IMR-90 (cell line): Measurements from ENCODE around the gene TRPM4. TPM values are rescaled to one million over a fixed set of nuclear protein-coding genes. Genes with fewer than 3 reads are reported as not detected.

Source experiments
- ATAC-seq: fragments of 200-7000 bp; cut with Tn5 transposase; 2 replicates; pipeline ENCODE4 v1.9.1; 2020; ENCODE audit warnings: low read depth, mild to moderate bottlenecking, moderate library complexity
- BruUV-seq: library from RNA; stranded (reverse); fragments of 400-500 nt; replicated peaks from 2 replicates; lab custom pipeline; 2021; lab: Mats Ljungman, UMichigan
- CTCF ChIA-PET: fragments of 300-600 bp; formaldehyde crosslinking; extraction: SDS; loops from one replicate; lab custom pipeline; 2021; ENCODE audit warnings: antibody characterized with exemption; lab: Yijun Ruan, JAX
- POLR2A ChIA-PET: fragments of 300-600 bp; sonication (Branson Sonifier 250); formaldehyde crosslinking; loops from one replicate; lab custom pipeline; 2022; ENCODE audit warnings: antibody characterized with exemption; ENCODE audit not compliant: unreplicated experiment; lab: Charles Lee
- DNase-seq: peaks from one replicate; pipeline ENCODE4 v3.0.0; 2013
- H2AFZ ChIP-seq: replicated peaks from 2 replicates; pipeline ENCODE3; 2013; ENCODE audit warnings: low read length, mild to moderate bottlenecking; ENCODE audit not compliant: poor library complexity
- H2AK5ac ChIP-seq: 2 replicates; pipeline ENCODE4 v1.6.1; 2013; ENCODE audit warnings: low read depth, low read length, inconsistent platforms
- H2AK9ac ChIP-seq: replicated peaks from 2 replicates; pipeline ENCODE3; 2013; ENCODE audit warnings: mild to moderate bottlenecking, low read depth, low read length, moderate library complexity; ENCODE audit not compliant: poor library complexity
- H2BK120ac ChIP-seq: 2 replicates; pipeline ENCODE4 v1.6.1; 2013; ENCODE audit warnings: low read depth, low read length, inconsistent platforms
- H2BK15ac ChIP-seq: 3 replicates; pipeline ENCODE4 v1.6.1; 2013; ENCODE audit warnings: low read depth, low read length, inconsistent platforms
- H2BK20ac ChIP-seq: 2 replicates; pipeline ENCODE4 v1.6.1; 2013; ENCODE audit warnings: low read depth, mild to moderate bottlenecking, inconsistent platforms, low read length, moderate library complexity
- H2BK5ac ChIP-seq: 2 replicates; pipeline ENCODE4 v1.6.1; 2013; ENCODE audit warnings: mild to moderate bottlenecking, low read depth, low read length, inconsistent platforms; ENCODE audit not compliant: poor library complexity, severe bottlenecking
- H3K14ac ChIP-seq: replicated peaks from 2 replicates; pipeline ENCODE4 v1.6.1; 2013; ENCODE audit warnings: low read depth, low read length, inconsistent platforms
- H3K18ac ChIP-seq: 2 replicates; pipeline ENCODE4 v1.6.1; 2013; ENCODE audit warnings: low read depth, low read length, control low read depth
- H3K23ac ChIP-seq: 2 replicates; pipeline ENCODE4 v1.6.1; 2013; ENCODE audit warnings: low read depth, low read length, inconsistent platforms
- H3K27ac ChIP-seq: 2 replicates; pipeline ENCODE4 v1.5.1; 2013; ENCODE audit warnings: mild to moderate bottlenecking, control low read depth, low read length; ENCODE audit not compliant: insufficient read depth
- H3K27me3 ChIP-seq: 2 replicates; pipeline ENCODE4 v1.6.1; 2013; ENCODE audit warnings: low read length; ENCODE audit not compliant: control insufficient read depth, insufficient read depth
- H3K36me3 ChIP-seq: 2 replicates; pipeline ENCODE4 v1.6.1; 2013; ENCODE audit warnings: low read length, mixed read lengths; ENCODE audit not compliant: control insufficient read depth, insufficient read depth
- H3K4ac ChIP-seq: 2 replicates; pipeline ENCODE4 v1.6.1; 2013; ENCODE audit warnings: low read depth, low read length, inconsistent platforms
- H3K4me1 ChIP-seq: 2 replicates; pipeline ENCODE4 v1.6.1; 2013; ENCODE audit warnings: low read length, mixed read lengths; ENCODE audit not compliant: control insufficient read depth, insufficient read depth
- H3K4me2 ChIP-seq: 2 replicates; pipeline ENCODE4 v1.6.1; 2013; ENCODE audit warnings: low read depth, mild to moderate bottlenecking, control low read depth, low read length, moderate library complexity
- H3K4me3 ChIP-seq: 2 replicates; pipeline ENCODE4 v1.5.1; 2013; ENCODE audit warnings: low read depth, mild to moderate bottlenecking, control low read depth, low read length, moderate library complexity; ENCODE audit not compliant: insufficient read depth
- H3K56ac ChIP-seq: 2 replicates; pipeline ENCODE4 v1.6.1; 2013; ENCODE audit warnings: low read length, inconsistent platforms; ENCODE audit not compliant: insufficient read depth; ENCODE audit errors: extremely low read depth
- H3K79me1 ChIP-seq, 2 experiments: 2 replicates each; pipeline ENCODE4 v1.6.1; 2013; ENCODE audit warnings: low read length in 2 of 2, inconsistent platforms in 1 of 2, low read depth in 1 of 2
- H3K9ac ChIP-seq: 2 replicates; pipeline ENCODE4 v1.6.1; 2013; ENCODE audit warnings: low read depth, low read length, control low read depth
- H3K9me1 ChIP-seq: 2 replicates; pipeline ENCODE4 v1.6.1; 2013; ENCODE audit warnings: low read length, inconsistent platforms; ENCODE audit not compliant: insufficient read depth
- H3K9me3 ChIP-seq: 2 replicates; pipeline ENCODE4 v1.6.1; 2013; ENCODE audit warnings: low read length; ENCODE audit not compliant: control insufficient read depth, insufficient read depth
- H4K20me1 ChIP-seq: 2 replicates; pipeline ENCODE4 v1.6.1; 2013; ENCODE audit warnings: low read length, inconsistent platforms; ENCODE audit not compliant: insufficient read depth
- H4K5ac ChIP-seq: 2 replicates; pipeline ENCODE4 v1.6.1; 2013; ENCODE audit warnings: mild to moderate bottlenecking, low read depth, low read length, control low read depth
- H4K8ac ChIP-seq, 2 experiments: 2 replicates each; pipeline ENCODE4 v1.6.1; 2013; ENCODE audit warnings: low read depth in 2 of 2, low read length in 2 of 2, control low read depth in 1 of 2, inconsistent platforms in 1 of 2
- H4K91ac ChIP-seq: 2 replicates; pipeline ENCODE4 v1.6.1; 2013; ENCODE audit warnings: low read depth, low read length, inconsistent platforms; ENCODE audit not compliant: insufficient read depth
- BHLHE40 ChIP-seq: fragments of 150-350 bp; IDR thresholded peaks from 2 replicates; pipeline ENCODE4 v1.6.1; 2016; ENCODE audit warnings: mild to moderate bottlenecking, low read depth, low read length
- CEBPB ChIP-seq: IDR thresholded peaks from 2 replicates; pipeline ENCODE4 v1.6.1; 2012; ENCODE audit warnings: low read depth, low read length, improper control_type of control experiment
- CHD1 ChIP-seq: IDR thresholded peaks from 2 replicates; pipeline ENCODE4 v1.6.1; 2012; ENCODE audit warnings: low read depth, low read length, improper control_type of control experiment
- FOS ChIP-seq: fragments of 150-350 bp; IDR thresholded peaks from 2 replicates; pipeline ENCODE4 v1.6.1; 2016; ENCODE audit warnings: low read depth, low read length
- MAFK ChIP-seq: IDR thresholded peaks from 2 replicates; pipeline ENCODE4 v1.6.1; 2012; ENCODE audit warnings: low read depth, low read length, improper control_type of control experiment
- MAZ ChIP-seq: IDR thresholded peaks from 2 replicates; pipeline ENCODE4 v1.6.1; 2012; ENCODE audit warnings: low read depth, mild to moderate bottlenecking, low read length, improper control_type of control experiment, moderate library complexity, borderline replicate concordance
- MXI1 ChIP-seq: IDR thresholded peaks from 2 replicates; pipeline ENCODE4 v1.6.1; 2012; ENCODE audit warnings: low read depth, mild to moderate bottlenecking, low read length, moderate library complexity, borderline replicate concordance
- NFE2L2 ChIP-seq: fragments of 150-350 bp; IDR thresholded peaks from 2 replicates; pipeline ENCODE4 v1.6.1; 2016; ENCODE audit warnings: low read depth, mild to moderate bottlenecking, low read length
- POLR2A ChIP-seq: IDR thresholded peaks from 2 replicates; pipeline ENCODE4 v1.6.1; 2012; ENCODE audit warnings: mild to moderate bottlenecking, low read depth, low read length
- RAD21 ChIP-seq: IDR thresholded peaks from 2 replicates; pipeline ENCODE4 v1.6.1; 2012; ENCODE audit warnings: low read length, improper control_type of control experiment
- RCOR1 ChIP-seq: IDR thresholded peaks from 2 replicates; pipeline ENCODE4 v1.6.1; 2012; ENCODE audit warnings: mild to moderate bottlenecking, low read length, improper control_type of control experiment; ENCODE audit not compliant: insufficient replicate concordance
- RFX5 ChIP-seq: IDR thresholded peaks from 2 replicates; pipeline ENCODE4 v1.8.0; 2012; ENCODE audit warnings: low read depth, mild to moderate bottlenecking, low read length, moderate library complexity
- SMC3 ChIP-seq: fragments of 150-350 bp; IDR thresholded peaks from 2 replicates; pipeline ENCODE4 v1.6.1; 2016; ENCODE audit warnings: low read depth, mild to moderate bottlenecking, antibody characterized with exemption, low read length, moderate library complexity
- WGBS, 2 experiments: methylation state at CpG; one replicate each; pipeline versions ENCODE4 v1.1.5 to v1.1.7; 2013; ENCODE audit warnings: missing lambda C conversion rate in 2 of 2; ENCODE audit not compliant: insufficient read length in 1 of 2; ENCODE audit errors: extremely low coverage in 2 of 2; 5-methylcytosine and 5-hydroxymethylcytosine counted together
- dilution Hi-C: fragments of 300-500 bp; cut with HindIII; formaldehyde crosslinking; loops from one replicate; pipeline ENCODE4 v1.14.3; 2018; ENCODE audit warnings: low sequenced_read_pairs; ENCODE audit not compliant: unreplicated experiment
- in situ Hi-C: fragments of 300-500 bp; cut with MboI; formaldehyde crosslinking; loops from 3 replicates; pipeline ENCODE4 v1.14.3; 2019; ENCODE audit warnings: low sequenced_read_pairs, inconsistent platforms, mixed read lengths
- intact Hi-C: fragments of 100-400 bp; cut with micrococcal nuclease; formaldehyde crosslinking; loops from 2 replicates; pipeline ENCODE4 v1.10.0; 2022
- polyA plus RNA-seq, 3 experiments: library from polyadenylated mRNA; depleted of rRNA; stranded (reverse); fragments of >200 nt; gene quantifications; 2 replicates each; pipeline ENCODE4 v1.2.3, GENCODE V29; 2012; ENCODE audit warnings: low replicate concordance in 1 of 3
- total RNA-seq: library from RNA; depleted of rRNA; stranded (reverse); fragments of >200 nt; gene quantifications from 2 replicates; pipeline ENCODE4 v1.2.3, GENCODE V29; 2012
- TF ChIP-seq, protein P1 (sequence below): fragments of 150-350 bp; IDR thresholded peaks from 2 replicates; pipeline ENCODE4 v1.6.1; 2016; ENCODE audit warnings: low read depth, mild to moderate bottlenecking, low read length, moderate library complexity, borderline replicate concordance
- TF ChIP-seq, protein P2 (sequence below): conservative IDR thresholded peaks from 2 replicates; pipeline ENCODE4 v1.5.1; 2012; ENCODE audit warnings: mild to moderate bottlenecking, low read depth, low read length, improper control_type of control experiment
- TF ChIP-seq, protein P3 (sequence below): fragments of 150-350 bp; IDR thresholded peaks from 2 replicates; pipeline ENCODE4 v1.6.1; 2017; ENCODE audit warnings: mild to moderate bottlenecking, antibody characterized with exemption, low read length, low read depth

TRPM4 gene
- total and polyA plus RNA-seq, 2 of the 4 experiments (the other 2 are of a cell fraction) = 2.2 to 19.7 TPM

DNA sequence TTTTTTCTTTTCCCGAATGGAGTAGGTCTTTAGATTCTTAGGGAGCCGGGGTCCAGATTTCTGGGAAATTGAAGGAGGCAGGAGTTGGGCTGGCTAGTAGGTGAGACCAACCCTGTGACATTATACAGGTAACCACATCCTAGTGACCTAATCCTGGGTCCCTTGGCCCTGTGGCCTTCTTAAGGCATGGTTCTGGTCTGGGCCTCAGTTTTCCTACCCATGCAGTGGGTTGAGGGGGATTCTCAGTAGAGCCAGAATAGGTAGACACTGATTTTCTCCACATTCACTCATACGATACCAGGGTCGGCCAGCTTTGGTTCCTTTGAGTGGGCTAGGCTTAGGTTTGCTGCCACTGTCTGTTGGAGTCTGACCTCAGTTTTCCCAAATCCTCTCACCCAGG, 31.0 kb upstream of the TRPM4 start:
- Histone ChIP-seq H2BK15ac (no peak overlapping the region), H4K91ac (no peak overlapping the region), H3K14ac (no peak overlapping the region), H3K4ac (no peak overlapping the region), H3K9ac (no peak overlapping the region), H4K5ac (no peak overlapping the region), H2AK9ac (no peak overlapping the region), H3K9me3 (no peaks in the 10 kb centered on the region), H4K20me1 (no peaks in the 10 kb centered on the region; the same call in 1 of the 2 replicates), H3K56ac (no peak overlapping the region), H3K18ac (no peak overlapping the region), H3K36me3 (no peaks in the 10 kb centered on the region), H2BK120ac (no peak overlapping the region), H2AFZ (no peak overlapping the region), H2BK5ac (no peak overlapping the region), H3K9me1 (peaks cover 7% of the 10 kb centered on the region; the same call in 1 of the 2 replicates), H3K4me2 (no peak overlapping the region), H3K23ac (no peak overlapping the region), H3K27me3 (peaks cover 4% of the 10 kb centered on the region), H3K79me1 (no peaks in the 10 kb centered on the region), H3K27ac (no peak overlapping the region), H4K8ac (no peak overlapping the region), H2BK20ac (no peak overlapping the region), H3K4me3 (no peak overlapping the region), H2AK5ac (no peak overlapping the region), H3K4me1 (peaks cover 5% of the 10 kb centered on the region; the same call in 1 of the 2 replicates)
- TF ChIP-seq NFE2L2 (no peak), RFX5 (no peak), MXI1 (no peak), POLR2A (no peak), CEBPB (no peak), CHD1 (no peak), BHLHE40 (no peak), SMC3 (no peak), MAFK (no peak), FOS (no peak), MAZ (no peak), RCOR1 (no peak), RAD21 (no peak)
- TF ChIP-seq, protein P1, sequence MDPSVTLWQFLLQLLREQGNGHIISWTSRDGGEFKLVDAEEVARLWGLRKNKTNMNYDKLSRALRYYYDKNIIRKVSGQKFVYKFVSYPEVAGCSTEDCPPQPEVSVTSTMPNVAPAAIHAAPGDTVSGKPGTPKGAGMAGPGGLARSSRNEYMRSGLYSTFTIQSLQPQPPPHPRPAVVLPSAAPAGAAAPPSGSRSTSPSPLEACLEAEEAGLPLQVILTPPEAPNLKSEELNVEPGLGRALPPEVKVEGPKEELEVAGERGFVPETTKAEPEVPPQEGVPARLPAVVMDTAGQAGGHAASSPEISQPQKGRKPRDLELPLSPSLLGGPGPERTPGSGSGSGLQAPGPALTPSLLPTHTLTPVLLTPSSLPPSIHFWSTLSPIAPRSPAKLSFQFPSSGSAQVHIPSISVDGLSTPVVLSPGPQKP = no peak
- TF ChIP-seq, protein P2, sequence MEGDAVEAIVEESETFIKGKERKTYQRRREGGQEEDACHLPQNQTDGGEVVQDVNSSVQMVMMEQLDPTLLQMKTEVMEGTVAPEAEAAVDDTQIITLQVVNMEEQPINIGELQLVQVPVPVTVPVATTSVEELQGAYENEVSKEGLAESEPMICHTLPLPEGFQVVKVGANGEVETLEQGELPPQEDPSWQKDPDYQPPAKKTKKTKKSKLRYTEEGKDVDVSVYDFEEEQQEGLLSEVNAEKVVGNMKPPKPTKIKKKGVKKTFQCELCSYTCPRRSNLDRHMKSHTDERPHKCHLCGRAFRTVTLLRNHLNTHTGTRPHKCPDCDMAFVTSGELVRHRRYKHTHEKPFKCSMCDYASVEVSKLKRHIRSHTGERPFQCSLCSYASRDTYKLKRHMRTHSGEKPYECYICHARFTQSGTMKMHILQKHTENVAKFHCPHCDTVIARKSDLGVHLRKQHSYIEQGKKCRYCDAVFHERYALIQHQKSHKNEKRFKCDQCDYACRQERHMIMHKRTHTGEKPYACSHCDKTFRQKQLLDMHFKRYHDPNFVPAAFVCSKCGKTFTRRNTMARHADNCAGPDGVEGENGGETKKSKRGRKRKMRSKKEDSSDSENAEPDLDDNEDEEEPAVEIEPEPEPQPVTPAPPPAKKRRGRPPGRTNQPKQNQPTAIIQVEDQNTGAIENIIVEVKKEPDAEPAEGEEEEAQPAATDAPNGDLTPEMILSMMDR = no peak
- TF ChIP-seq, protein P3, sequence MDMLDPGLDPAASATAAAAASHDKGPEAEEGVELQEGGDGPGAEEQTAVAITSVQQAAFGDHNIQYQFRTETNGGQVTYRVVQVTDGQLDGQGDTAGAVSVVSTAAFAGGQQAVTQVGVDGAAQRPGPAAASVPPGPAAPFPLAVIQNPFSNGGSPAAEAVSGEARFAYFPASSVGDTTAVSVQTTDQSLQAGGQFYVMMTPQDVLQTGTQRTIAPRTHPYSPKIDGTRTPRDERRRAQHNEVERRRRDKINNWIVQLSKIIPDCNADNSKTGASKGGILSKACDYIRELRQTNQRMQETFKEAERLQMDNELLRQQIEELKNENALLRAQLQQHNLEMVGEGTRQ = no peak
- intact Hi-C loops = no loop called here
- WGBS, 2 experiments = no CpG with 5 or more reads among the region's 4 CpGs
- no peak for ATAC-seq
- dilution Hi-C loops = no loop called here
- DNase-seq = no peak
- POLR2A ChIA-PET = no interaction called here
- CTCF ChIA-PET = no interaction called here
- in situ Hi-C loops = no loop called here
- BruUV-seq = no TSS peak
